ENCODE measurements around the gene CYP39A1. TPM values are rescaled to one million over a fixed set of nuclear protein-coding genes. Genes with fewer than 3 reads are reported as not detected.

Gene CYP39A1
- total and polyA plus RNA-seq, 2 experiments from 2014 or later = 1.5 to 3.5 TPM

DNA sequence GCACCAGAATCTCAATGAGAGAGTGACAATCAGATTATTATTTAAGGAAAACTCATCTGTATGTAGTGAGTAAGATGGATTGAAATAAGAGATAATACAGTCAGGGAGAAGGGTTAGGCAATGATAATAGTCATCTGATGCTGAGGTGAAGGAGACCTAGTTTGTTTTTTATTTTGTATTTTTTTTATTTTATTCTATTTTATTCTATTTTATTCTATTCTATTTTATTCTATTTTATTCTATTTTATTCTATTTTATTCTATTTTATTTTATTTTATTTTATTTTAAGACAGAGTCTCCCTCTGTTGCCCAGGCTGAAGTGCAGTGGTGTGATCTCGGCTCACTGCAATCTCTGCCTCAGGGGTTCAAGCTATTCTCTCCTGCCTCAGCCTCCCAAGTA is 88.7 kb downstream of the CYP39A1 start (continued):
- no peak for TF ChIP-seq ZNF462 (CRISPR knock-in tag; IDR thresholded peaks at IDR 0.05)

GRCh38 chr6:46556053-46556452 is 96.6 kb downstream of the CYP39A1 start:
- Histone ChIP-seq H3K4me1 (ENCODE audit: insufficient read depth) (no peaks in the 10 kb centered on the region), H3K36me3 (ENCODE audit: insufficient read depth) (no peaks in the 10 kb centered on the region), H3K4me2 (no peak overlapping the region), H3K9me2 (ENCODE audit: insufficient read depth) (no peaks in the 10 kb centered on the region), H3K79me2 (replicated peaks; ENCODE audit: insufficient read depth) (no peaks in the 10 kb centered on the region), H3K27me3 (ENCODE audit: insufficient read depth) (no peaks in the 10 kb centered on the region), H3K27ac (ENCODE audit: low read depth) (no peak overlapping the region; the same call in 1 of the 2 replicates), H2AFZ (no peak overlapping the region), H3K4me3 (no peak overlapping the region), H3F3A (replicated peaks; ENCODE audit: low read depth) (no peaks in the 10 kb centered on the region), H4K20me1 (replicated peaks; ENCODE audit: insufficient read depth) (no peaks in the 10 kb centered on the region)
- ATAC-seq = no peak
- H3K9me3 Mint-ChIP-seq = no peaks in the 10 kb centered on the region
- no peaks in the 10 kb centered on the region for H3K36me3 Mint-ChIP-seq (ENCODE audit: low read depth)
- H3K4me3 Mint-ChIP-seq = no peak overlapping the region
- peaks cover 6% of the 10 kb centered on the region for H3K4me1 Mint-ChIP-seq
- H3K27me3 Mint-ChIP-seq (ENCODE audit: insufficient read depth, low read depth, poor library complexity) = no peaks in the 10 kb centered on the region
- DNase-seq (ENCODE audit: low spot score) = no peak
- no peak overlapping the region for H3K27ac Mint-ChIP-seq
- TF ChIP-seq CREB1 (CRISPR knock-in tag; IDR thresholded peaks at IDR 0.05; ENCODE audit: low read depth) (no peak), ZNF114 (CRISPR knock-in tag; IDR thresholded peaks at IDR 0.05) (no peak), ZNF331 (CRISPR knock-in tag; IDR thresholded peaks at IDR 0.05; ENCODE audit: low read depth) (no peak), ZNF462 (CRISPR knock-in tag; IDR thresholded peaks at IDR 0.05) (no peak), EZH2 (IDR thresholded peaks at IDR 0.05; ENCODE audit: low read depth, unreplicated experiment) (no peak), ETS1 (IDR thresholded peaks at IDR 0.05) (no peak)
- TF ChIP-seq, protein P1, sequence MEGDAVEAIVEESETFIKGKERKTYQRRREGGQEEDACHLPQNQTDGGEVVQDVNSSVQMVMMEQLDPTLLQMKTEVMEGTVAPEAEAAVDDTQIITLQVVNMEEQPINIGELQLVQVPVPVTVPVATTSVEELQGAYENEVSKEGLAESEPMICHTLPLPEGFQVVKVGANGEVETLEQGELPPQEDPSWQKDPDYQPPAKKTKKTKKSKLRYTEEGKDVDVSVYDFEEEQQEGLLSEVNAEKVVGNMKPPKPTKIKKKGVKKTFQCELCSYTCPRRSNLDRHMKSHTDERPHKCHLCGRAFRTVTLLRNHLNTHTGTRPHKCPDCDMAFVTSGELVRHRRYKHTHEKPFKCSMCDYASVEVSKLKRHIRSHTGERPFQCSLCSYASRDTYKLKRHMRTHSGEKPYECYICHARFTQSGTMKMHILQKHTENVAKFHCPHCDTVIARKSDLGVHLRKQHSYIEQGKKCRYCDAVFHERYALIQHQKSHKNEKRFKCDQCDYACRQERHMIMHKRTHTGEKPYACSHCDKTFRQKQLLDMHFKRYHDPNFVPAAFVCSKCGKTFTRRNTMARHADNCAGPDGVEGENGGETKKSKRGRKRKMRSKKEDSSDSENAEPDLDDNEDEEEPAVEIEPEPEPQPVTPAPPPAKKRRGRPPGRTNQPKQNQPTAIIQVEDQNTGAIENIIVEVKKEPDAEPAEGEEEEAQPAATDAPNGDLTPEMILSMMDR (conservative IDR thresholded peaks at IDR 0.05; ENCODE audit: low read depth in 2 of 2) = no peak
